GM10266 (cell line): ENCODE measurements around the gene KRT12.
"Not testable (repeated sequence)": the region's sequence is repeated elsewhere in the genome, so short reads cannot be mapped to it uniquely, and the experiment has no call there.

ENCODE experiments used
- DNase-seq: peaks from one replicate; pipeline ENCODE4 v3.0.0; 2012; ENCODE audit errors: extremely low spot score
- TF ChIP-seq, protein P1 (sequence below): IDR thresholded peaks from 2 replicates; pipeline ENCODE4 v1.5.1; 2012; ENCODE audit warnings: mild to moderate bottlenecking, low read depth; ENCODE audit not compliant: control insufficient read depth, insufficient read depth; ENCODE audit errors: missing control alignments

KRT12 gene

DNA sequence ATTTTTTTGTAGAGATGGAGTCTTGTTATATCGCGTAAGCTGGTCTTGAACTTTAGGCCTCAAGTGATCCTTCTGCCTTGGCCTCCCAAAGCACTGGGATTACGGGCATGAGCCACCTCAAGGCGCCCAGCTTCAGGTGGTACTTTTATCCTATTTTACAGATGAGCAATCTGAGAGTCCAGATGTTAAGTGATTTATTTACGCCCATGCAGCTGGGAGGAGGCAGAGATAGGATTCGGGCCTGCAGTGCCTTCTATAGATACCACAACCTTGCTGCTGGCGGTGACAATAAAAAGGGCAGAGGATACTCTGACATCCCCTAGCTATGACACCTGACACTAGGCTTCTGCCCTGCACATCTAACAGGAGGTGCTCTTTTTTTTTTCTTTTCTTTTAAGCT is 4.3 kb upstream of the KRT12 start:
- no peak for DNase-seq
- TF ChIP-seq, protein P1, sequence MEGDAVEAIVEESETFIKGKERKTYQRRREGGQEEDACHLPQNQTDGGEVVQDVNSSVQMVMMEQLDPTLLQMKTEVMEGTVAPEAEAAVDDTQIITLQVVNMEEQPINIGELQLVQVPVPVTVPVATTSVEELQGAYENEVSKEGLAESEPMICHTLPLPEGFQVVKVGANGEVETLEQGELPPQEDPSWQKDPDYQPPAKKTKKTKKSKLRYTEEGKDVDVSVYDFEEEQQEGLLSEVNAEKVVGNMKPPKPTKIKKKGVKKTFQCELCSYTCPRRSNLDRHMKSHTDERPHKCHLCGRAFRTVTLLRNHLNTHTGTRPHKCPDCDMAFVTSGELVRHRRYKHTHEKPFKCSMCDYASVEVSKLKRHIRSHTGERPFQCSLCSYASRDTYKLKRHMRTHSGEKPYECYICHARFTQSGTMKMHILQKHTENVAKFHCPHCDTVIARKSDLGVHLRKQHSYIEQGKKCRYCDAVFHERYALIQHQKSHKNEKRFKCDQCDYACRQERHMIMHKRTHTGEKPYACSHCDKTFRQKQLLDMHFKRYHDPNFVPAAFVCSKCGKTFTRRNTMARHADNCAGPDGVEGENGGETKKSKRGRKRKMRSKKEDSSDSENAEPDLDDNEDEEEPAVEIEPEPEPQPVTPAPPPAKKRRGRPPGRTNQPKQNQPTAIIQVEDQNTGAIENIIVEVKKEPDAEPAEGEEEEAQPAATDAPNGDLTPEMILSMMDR, result no peak

DNA sequence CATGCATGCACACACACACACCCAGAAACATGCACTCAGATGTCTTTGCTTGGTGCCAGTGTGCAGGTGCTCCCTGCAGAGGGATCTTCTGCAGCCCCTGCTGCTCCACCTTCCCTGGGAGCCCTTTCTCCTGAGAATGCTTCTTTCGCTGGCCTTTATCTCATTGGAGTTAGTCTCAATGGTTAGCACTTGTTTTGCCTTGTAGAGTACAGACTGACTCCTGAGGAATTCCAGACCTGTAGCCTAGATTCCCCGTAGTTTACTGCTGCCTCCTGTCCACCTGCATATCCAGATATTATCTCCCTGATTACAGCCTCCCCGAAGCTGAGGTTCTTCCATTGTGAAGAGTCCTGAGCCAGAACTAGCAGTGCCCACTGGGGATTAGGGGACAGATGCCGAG is 3.1 kb upstream of the KRT12 start:
- DNase-seq, result no peak
- TF ChIP-seq, protein P1, result no peak

- DNase-seq, result no peak
- TF ChIP-seq, protein P1, result no peak
These were observed 2.2 kb downstream of the KRT12 start for GRCh38 chr17:40864661-40865390.

DNA sequence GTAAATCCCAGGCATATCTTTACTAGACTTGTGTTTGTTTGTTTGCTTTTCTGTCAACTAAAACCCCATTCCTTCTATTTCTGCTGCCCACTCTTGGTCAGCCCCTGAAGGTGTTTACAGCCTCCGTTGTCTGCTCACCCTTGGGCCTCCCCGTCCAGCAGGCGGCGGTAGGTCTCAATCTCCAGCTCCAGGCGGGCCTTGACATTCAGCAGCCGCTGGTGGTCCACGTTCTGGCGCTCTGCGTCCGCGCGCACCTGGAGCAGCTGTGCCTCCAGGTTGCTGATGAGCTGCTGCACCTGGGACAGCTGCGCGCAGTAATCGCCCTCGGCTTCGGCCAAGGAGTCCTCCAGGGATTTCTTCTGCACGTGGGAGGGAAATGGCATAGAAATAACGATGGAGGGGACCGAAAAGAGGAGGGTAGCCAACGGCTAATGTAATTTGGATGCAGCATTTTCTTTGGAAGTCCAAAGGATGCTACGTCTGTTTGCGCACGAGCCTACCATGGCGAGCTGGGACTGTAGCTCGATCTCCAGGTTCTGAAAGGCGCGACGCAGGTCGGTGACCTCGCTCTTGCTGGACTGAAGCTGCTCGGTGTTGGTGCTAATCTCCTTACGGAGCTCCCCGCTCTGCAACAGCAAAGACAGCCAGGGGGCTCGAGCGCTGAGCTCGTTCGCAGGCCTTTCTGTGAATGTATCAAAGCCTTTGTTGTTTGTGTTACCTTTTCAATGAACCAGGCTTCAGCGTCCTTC is 3.9 kb downstream of the KRT12 start:
- TF ChIP-seq, protein P1, result no peak
- no peak for DNase-seq

DNA sequence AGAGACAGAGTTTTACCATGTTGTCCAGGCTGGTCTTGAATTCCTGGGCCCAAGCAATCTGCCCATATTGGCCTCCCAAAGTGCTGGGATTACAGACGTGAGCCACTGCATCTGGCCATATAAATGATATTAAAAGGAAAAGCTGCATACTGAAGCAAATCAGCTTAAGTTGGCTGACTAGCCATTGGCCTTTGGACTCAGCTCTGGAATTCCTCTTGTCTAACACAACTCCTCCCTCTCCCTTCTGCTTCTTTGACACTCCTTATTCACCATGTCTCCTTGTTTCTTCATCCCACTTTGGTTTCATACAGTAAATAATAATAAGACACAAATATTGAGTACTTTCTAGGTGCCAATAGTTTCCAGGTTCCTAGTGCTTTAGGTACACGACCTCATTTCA is 7.5 kb downstream of the KRT12 start:
- DNase-seq, result no peak
- TF ChIP-seq, protein P1, result no peak

GRCh38 chr17:40858667-40859066 is 8.4 kb downstream of the KRT12 start:
- DNase-seq, result not testable (repeated sequence)

DNA sequence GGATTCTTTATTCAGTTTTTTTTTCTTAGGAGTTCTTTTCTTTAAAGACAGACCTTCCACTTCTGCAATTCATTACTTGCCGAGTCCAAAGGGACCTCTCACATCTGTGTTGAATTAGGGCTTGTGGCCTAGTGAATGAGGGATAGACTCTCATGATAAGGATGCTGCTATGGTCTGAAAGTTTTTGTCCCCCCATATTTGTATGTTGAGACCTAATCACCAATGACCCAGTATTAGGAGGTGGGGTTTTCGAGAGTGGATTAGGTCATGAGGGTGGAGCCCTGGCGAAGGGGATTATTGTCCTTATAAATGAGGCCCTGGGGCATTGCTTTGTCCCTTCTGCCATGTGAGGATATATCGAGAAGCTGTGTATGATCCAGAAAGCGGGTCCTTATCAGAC is 9.5 kb downstream of the KRT12 start:
- TF ChIP-seq, protein P1, result no peak

More for the DNA sequence above, 9.5 kb downstream of the KRT12 start:
- DNase-seq, result no peak
